HG02943 (cell line): ENCODE measurements around the gene GMDS.
A peak's percentile ranks its signal among the peaks of the same experiment; 100 is the strongest.

ENCODE experiments used
- ATAC-seq: cut with Tn5 transposase; IDR thresholded peaks from one replicate; pipeline ENCODE4 v1.9.1; 2021; ENCODE audit warnings: mild to moderate bottlenecking, low read depth, moderate library complexity; ENCODE audit not compliant: unreplicated experiment

The GMDS gene

DNA sequence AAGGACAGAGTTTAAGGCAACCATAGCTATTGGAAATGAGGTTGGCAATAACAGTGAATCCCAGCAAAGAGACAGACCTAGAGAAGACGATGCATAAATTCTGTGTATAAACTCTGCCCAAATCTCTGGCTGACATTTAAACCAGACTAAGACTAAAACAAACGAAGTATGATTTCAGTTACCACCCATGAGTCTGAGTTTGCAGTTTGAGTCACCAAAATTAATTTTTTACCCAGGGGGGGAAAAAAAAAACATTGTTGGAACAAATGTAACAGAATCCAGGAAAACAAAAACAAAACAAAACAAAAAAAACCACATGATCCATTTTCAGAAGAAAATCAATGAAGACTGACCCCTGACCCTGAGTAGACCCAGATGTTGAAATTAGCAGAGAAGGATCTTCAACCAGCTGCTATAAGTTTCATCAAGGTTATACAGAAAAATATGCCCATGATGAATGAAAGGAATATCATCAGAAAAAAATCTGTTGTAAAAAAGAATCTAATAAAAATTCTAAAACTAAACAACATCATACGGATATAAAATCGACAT lies 190.8 kb downstream of the GMDS start:
- no peak for ATAC-seq

DNA sequence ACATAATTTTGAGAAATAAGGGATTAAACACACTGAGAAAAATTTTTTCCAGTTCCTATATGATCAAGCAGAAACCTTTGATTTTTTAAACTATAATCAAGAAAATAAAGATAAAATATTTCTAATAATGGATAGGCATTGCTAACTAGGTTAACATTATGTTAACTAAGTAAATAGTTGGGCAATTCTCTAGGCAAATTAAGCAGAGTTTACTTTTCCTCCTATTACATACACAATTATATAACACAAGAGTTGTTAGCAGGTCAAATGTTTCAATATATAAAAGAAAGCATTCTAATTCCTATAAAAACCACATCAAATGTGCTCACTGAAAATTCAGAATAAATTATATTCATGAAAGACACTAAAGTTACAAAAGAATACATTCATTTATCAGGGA lies 191.7 kb downstream of the GMDS start:
- ATAC-seq, result no peak

DNA sequence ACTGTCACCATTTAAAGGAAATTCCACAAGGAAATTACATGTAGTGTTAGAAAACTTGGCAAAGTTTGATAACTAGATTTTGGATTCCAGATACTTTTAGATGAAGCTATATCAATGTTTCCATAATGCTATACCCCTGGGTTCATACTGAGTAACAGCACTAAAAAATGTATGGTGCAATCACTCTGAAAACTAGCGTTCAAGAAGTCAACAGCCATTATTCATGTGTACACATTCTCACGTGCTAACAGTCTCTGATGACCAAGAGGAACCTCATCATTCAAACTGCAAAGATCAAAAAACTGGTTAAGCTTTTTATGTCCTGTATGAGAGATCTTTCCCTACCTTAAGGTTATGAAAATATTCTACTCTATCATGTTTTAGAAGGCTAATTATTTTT lies 197.6 kb downstream of the GMDS start:
- no peak for ATAC-seq

DNA sequence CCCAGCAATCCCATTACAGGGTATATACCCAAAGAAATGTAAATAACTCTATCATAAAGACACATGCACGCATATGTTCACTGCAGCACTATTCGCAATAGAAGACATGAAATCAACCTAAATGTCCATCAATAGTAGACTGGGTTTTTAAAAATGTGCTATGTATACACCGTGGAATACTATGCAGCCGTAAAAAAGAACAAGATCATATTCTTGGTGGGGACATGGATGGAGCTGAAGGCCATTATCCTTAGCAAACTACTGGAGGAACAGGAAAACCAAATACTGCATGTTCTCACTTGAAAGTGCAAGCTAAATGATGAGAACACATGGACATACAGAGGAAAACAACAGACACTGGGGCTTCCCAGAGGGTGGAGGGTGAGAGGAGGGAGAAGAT lies 201.2 kb downstream of the GMDS start:
- ATAC-seq, result no peak

- ATAC-seq, result no peak
Observed at GRCh38 chr6:2042956-2043648, 202.3 kb downstream of the GMDS start.

- ATAC-seq, result no peak
Observed at GRCh38 chr6:2038092-2038491, 207.3 kb downstream of the GMDS start.

GRCh38 chr6:2037237-2037926 lies 208.0 kb downstream of the GMDS start:
- no peak for ATAC-seq

GRCh38 chr6:2036710-2037023 lies 208.7 kb downstream of the GMDS start:
- no peak for ATAC-seq

GRCh38 chr6:2035826-2036709 lies 209.3 kb downstream of the GMDS start:
- ATAC-seq, result no peak

DNA sequence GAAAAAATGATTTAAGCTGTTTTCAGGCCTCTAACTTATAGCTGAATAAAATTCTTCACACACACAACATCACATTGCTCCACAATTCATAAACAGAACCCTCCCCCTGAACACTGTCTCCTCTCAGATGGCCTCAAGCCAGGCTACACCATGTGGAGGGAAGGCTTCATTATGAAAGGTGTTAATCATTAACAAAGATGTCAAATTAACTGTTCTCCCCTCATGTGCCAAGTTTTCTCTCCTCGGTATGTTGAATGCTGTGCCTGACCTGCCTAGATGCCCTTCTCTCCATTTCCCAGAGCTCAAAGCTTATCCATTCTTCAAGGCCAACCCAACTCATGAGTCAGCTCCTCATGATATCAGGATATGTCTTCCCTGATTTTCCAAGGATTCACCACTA lies 210.4 kb downstream of the GMDS start:
- ATAC-seq, result no peak

GRCh38 chr6:2034256-2034655 lies 211.1 kb downstream of the GMDS start:
- no peak for ATAC-seq

- no peak for ATAC-seq
Observed at GRCh38 chr6:2033544-2033943, 211.9 kb downstream of the GMDS start.

- ATAC-seq, result no peak
Observed at GRCh38 chr6:2030682-2031244, 214.6 kb downstream of the GMDS start.

GRCh38 chr6:2029952-2030351 lies 215.5 kb downstream of the GMDS start:
- ATAC-seq, result no peak

GRCh38 chr6:2029130-2029794 lies 216.1 kb downstream of the GMDS start:
- ATAC-seq, result no peak

DNA sequence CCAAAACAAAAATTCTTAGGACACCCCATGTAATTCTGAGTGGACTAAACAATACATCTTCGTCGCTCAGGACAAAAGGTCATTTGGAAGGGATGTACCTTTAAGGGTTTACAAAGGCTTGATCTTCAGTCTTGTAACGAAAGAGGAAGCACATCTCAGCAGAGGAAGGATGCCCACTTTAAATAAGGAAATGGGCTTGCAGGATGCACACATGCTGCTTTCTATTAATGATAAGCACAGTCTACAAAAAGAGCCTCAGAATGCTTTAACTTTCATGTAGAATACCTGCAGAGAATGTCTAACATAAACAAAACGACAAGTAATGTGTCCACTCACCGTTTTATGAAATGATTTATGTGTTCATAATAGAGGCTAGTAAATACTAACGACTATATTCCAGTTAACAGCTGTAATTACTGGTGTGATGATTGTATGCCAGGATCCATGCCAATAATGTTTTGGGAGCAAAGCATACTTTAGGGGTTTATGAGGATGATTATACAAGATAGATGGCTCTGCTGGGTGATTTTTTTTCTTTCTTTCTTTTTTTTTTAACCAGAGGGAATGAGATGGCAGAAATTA lies 216.9 kb downstream of the GMDS start:
- peak; percentile 63 for ATAC-seq

DNA sequence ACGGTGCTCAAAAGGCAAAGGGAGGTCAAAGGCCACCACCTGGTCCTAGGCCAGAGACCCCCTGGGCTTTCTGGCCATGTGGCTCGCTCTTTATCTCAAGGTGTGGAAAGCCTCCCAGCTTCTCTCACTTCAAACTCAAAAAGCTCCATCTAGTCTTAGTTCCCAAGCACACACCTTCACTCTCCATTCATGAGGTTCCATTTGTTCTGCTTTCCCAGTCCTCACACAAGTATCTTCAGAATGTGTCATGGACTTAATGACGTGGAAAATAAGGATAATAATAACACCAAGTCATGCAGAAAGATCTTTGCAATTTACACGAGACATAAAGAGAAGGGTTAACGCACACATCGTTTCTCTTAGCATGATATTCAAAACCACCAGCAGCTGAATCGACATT lies 219.3 kb downstream of the GMDS start:
- no peak for ATAC-seq

DNA sequence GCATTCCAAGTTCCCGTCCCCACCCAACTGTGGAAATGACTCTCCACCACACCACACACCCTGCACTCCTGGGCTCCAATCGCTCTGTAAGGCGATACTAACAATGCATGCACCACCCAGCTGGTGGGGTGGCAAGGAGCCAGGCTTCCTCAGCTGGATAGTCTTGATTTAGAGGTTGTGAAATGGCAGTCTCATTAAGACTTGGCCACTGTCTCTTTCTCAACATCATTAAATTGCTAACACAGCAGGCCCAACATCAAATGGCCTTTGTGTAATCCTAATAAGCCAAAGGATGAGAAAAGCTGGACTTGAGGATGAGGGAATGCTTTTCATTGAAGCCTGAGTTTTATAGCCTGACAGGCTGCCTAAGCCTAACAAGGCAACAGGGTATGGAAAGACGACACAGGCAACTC lies 223.7 kb downstream of the GMDS start:
- no peak for ATAC-seq

- no peak for ATAC-seq
Observed at GRCh38 chr6:2020909-2021308, 224.5 kb downstream of the GMDS start.

- no peak for ATAC-seq
Observed at GRCh38 chr6:2019051-2019450, 226.4 kb downstream of the GMDS start.
